AG20443 (cell line): ENCODE measurements around the gene SLC25A33.
A peak's percentile ranks its signal among the peaks of the same experiment; 100 is the strongest.
"Not testable (repeated sequence)": the region's sequence is repeated elsewhere in the genome, so short reads cannot be mapped to it uniquely, and the experiment has no call there.

Source experiments
- DNase-seq: peaks from one replicate; pipeline ENCODE4 v3.0.0; 2012; ENCODE audit warnings: low spot score, mixed read lengths

The SLC25A33 gene

DNA sequence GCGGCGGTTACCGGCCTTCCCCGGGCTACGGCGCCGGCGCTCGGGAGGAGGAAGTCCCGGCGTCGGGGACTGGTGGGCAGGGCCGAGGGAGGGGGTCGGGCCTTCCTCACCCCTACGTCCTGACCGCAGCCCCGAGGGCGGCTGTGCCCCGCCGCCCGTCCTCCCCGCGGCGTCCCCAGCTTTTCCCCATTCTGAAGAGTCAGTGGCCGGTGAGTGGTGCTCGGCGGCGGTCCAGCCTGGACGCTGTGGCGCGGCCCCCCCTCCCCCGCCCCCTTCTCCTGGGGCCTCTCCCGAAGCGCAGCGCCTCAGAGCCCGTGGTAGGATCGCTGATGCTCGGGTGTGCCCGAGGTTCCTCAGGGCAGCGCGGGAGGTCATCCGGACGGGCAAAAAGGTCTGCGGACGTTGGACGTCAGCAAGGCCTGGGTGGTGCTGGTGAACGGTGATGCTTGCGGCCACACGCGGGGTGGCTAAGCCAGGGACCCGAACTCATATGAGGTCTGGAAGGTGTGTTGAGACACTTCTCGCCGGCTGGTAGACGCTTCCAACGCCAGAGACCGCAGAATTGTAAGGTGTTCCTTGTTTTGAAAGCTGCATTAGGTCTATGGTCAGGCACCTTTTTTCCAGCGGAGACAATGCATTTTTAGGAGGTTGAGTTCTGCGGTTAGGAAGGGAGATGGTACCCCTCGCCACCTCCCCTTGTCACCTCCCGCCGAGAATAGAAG lies 725 bp downstream of the SLC25A33 start:
- peak; percentile 86 for DNase-seq

GRCh38 chr1:9542430-9542829 lies 3.2 kb downstream of the SLC25A33 start:
- DNase-seq = no peak

GRCh38 chr1:9544926-9545325 lies 5.7 kb downstream of the SLC25A33 start:
- no peak for DNase-seq

DNA sequence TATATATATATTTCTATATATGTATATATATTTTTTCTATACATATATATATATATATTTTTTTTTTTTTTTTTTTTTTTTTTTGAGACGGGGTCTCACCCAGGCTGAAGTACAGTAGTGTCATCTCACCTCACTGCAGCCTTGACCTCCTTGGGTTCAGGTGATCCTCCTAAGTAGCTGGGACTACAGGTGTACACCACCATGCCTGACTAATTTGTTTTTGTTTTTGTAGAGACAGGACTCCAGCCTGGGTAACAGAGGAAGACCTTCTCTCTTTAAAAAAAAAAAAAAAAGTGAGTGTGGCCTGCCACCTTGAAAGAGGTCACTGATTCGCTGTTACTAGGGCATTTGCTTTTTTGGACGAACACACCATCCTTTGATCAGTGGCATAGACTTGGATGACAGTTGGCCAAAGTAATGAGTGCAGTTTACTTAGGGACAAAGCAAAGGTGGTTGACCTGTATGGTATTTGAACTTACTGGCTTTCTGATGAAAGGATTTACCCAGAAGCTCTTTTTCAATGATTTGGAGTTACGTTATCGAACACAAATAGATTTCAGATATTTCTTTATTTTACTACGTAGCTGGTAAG lies 10.8 kb downstream of the SLC25A33 start:
- no peak for DNase-seq

DNA sequence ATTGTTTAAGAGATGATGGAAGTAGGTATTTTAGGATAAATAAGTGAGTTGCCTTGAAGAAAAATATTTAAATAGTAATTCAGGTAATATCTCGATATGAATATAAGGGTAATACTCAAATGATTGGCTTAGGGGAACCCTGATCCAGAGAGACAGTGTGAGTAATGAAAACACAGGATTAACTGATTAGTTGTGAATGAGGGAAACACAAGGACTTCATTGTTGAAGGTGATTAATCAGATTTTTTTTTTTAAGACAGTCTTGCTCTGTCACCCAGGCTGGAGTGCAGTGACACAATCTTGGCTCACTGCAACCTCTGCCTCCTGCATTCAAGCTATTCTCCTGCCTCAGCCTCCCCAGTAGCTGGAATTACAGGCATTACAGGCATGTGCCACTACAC lies 12.7 kb downstream of the SLC25A33 start:
- DNase-seq = no peak

GRCh38 chr1:9553736-9554144 lies 14.5 kb downstream of the SLC25A33 start:
- DNase-seq = no peak

DNA sequence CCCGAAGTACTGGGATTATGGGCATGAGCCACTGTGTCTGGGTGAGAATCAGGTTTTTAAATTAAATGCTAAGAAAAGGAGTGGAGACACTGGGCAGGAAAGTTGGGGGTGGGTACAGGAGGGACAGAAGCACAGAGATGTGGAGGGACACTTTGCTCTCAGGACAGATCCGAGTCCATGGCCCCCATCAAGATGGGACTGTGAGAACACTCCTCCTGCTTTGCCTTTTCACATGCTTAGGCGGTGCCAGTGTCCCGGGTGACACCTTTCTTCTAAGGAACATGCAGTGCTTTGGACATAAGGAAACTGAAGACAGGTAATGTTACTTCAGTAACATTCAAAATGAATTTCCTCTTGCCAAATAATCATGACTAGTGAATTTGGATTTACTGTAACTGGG lies 16.7 kb downstream of the SLC25A33 start:
- DNase-seq = no peak

- DNase-seq = no peak
Observed at GRCh38 chr1:9557624-9558023, 18.4 kb downstream of the SLC25A33 start.

GRCh38 chr1:9558271-9558945 lies 19.1 kb downstream of the SLC25A33 start:
- no peak for DNase-seq

GRCh38 chr1:9558946-9559545 lies 19.8 kb downstream of the SLC25A33 start:
- DNase-seq = no peak

- DNase-seq = no peak
Observed at GRCh38 chr1:9559673-9560072, 20.4 kb downstream of the SLC25A33 start.

- DNase-seq = not testable (repeated sequence)
Observed at GRCh38 chr1:9560090-9560489, 20.8 kb downstream of the SLC25A33 start.

GRCh38 chr1:9561429-9561828 lies 22.2 kb downstream of the SLC25A33 start:
- peak; percentile 79 for DNase-seq

DNA sequence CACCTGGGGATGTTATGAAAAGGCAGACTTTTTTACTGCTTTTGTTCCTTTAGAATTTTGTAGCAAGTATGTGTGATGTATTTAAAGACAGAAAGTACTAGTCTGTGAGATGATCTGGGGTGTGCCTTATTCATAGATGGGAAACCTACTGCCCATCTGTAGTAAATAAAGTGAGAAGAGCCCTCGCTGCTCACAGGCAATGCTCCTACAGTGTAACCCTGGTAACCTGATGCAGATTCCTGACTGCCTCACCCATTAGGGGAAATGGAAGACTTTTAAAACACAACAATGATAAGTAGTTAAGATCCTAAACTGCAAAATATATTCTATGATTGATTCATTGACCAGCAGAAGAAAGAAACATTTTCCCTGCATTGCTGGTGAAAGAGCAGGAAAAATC lies 30.0 kb downstream of the SLC25A33 start:
- no peak for DNase-seq

- DNase-seq = not testable (repeated sequence)
Observed at GRCh38 chr1:9570886-9571529, 31.7 kb downstream of the SLC25A33 start.

- DNase-seq = no peak
Observed at GRCh38 chr1:9573723-9574122, 34.5 kb downstream of the SLC25A33 start.

DNA sequence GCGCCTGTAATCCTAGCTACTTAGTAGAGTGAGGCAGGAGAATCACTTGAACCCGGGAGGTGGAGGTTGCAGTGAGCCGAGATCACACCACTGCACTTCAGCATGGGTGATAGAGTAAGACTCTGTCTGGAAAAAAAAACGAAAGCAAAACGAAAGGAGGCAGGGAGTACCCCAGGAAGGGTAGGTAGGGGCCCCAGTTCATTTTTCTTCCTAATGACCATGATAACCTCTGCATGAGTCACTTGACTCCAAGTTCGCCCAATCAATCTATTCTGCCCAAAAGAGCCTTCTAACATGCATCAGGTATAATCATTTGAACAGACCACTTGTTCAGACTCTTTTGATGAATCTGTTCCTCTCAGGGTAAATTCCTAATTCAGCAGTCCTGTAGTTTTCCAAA lies 36.2 kb downstream of the SLC25A33 start:
- no peak for DNase-seq

- no peak for DNase-seq
Observed at GRCh38 chr1:9576903-9577302, 37.6 kb downstream of the SLC25A33 start.

DNA sequence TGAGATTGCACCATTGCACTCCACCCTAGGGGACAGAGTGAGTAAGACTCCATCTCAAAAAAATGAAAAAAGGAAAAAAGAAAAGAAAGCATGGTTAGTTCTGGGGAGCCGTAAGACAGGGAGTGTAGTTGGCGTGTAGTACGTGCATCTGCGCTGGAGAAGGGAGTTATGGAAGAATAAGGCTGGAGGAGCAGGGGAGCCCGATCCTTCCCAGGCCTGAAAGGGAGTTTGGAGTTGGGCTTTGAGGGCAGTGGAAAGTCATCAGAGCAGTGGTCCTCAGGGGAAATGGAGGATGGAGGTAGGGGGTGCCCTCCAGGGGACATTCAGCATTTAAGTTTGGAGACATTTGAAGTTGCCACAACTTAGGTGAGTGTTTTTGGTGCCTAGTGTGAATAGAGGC lies 38.2 kb downstream of the SLC25A33 start:
- no peak for DNase-seq

DNA sequence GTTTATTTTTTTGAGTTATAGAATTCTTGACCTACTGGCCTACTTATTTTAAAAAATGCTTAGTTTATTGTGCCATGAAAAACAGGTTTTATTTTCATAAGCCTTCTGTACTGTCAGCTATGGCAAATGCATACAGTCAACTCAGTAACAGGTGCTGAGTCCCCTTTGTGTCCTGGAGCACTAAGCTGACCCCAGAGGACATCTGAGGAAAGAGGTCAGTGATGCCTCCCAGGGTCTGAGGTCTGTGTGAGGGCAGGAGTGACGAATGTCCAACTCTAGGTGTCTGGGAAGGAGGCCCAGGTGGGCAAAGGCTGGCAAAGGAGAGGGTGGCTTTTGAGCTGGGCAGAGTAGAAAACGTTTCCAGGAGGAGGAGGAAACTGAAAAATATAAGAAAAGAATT lies 41.7 kb downstream of the SLC25A33 start:
- DNase-seq = no peak

- no peak for DNase-seq
Observed at GRCh38 chr1:9586147-9586766, 47.0 kb downstream of the SLC25A33 start.

DNA sequence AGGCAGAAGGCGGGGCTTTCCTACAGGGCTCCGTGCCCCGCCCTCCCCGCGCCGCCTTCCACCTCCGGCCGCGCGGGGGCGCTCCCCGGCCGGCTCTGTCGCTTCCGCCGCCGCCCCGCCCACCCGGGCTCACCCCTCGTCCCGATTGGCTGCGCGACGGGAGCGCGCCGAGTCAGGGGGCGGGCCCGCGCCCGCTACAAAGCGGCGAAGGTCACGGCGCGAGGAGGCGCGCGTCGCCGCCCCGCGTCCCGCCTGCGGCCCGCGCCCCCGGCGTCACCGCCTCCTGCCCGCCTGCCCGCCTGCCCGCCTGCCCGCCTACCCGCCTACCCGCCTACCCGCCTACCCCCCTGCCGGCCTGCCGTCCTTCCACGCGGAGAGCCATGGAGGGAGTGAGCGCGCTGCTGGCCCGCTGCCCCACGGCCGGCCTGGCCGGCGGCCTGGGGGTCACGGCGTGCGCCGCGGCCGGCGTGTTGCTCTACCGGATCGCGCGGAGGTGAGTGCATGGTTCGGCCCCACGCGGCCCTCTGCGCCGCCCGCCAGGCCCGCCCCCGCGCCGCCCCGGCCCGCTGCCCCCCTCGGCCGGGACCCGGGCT lies 49.4 kb downstream of the SLC25A33 start, which contains the start of gene TMEM201:
TSS of gene TMEM201 (plus strand) at position 361 of the 593 bp plus-strand sequence. CDS start at position 381, 20 bp downstream.
- DNase-seq = peak; percentile 99
